ENCODE data around the gene DYTN.

The DYTN gene

DNA sequence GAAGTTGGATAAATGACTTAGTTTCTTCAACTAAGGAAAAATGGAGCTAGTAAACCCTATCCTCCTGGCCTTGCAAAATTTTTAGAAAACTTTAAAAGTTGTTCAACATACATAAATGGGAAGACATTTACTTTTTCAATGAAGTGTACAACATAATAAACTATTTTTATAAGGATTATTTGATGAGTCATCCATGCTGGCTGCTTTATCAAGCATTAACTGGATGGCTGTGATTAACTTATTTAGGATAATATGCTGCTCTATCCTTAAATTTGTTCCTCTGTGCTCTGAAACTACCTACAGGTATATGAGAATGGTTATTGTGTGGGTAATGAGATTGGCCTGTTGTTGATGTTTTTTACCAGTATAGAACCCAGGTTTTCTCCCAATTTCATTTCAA is 21.3 kb downstream of the DYTN start:
- DNase-seq = no peak

- peak; percentile 47 for DNase-seq
Measured at GRCh38 chr2:206693399-206694137, 24.6 kb downstream of the DYTN start.

- DNase-seq = no peak
Measured at GRCh38 chr2:206692971-206693370, 25.2 kb downstream of the DYTN start.

DNA sequence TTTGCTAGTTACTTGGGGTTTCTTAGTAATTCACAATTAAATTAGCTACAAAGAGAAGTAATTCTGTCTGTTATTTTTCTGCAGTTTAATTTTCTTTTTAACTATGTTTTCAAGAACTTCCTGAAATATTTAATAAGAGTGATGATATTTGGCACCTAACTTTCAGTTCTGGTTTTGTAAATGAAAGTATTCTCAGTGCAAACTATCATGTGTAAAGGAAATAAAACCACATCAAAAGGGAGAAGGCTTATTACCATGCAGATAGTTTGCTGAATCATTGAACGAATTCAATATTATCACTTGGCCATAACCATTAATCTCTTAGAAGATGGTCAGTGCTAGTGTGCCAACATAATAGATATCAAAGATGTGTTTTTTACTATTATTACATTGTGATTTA is 29.2 kb downstream of the DYTN start:
- no peak for DNase-seq

DNA sequence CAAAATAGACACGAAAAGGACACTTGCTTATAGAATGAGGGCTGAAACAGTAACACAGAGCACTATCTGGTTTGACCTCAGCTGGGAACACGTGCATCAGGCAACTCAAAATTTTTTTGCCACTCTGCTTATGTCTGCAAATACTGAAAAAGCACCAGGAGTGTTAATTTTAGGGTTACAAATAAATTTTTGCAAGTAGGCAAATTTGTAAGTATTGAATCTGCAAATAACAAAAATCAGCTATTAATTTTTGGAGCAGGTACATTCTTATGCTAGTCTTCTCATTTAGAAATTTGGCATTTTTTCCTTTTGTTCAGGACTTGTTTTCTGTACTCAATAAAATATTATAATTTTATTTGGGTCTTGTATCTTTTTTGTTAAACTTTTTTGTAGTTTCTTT is 29.7 kb downstream of the DYTN start:
- DNase-seq = no peak

GRCh38 chr2:206683546-206683945 is 34.6 kb downstream of the DYTN start:
- DNase-seq = no peak

DNA sequence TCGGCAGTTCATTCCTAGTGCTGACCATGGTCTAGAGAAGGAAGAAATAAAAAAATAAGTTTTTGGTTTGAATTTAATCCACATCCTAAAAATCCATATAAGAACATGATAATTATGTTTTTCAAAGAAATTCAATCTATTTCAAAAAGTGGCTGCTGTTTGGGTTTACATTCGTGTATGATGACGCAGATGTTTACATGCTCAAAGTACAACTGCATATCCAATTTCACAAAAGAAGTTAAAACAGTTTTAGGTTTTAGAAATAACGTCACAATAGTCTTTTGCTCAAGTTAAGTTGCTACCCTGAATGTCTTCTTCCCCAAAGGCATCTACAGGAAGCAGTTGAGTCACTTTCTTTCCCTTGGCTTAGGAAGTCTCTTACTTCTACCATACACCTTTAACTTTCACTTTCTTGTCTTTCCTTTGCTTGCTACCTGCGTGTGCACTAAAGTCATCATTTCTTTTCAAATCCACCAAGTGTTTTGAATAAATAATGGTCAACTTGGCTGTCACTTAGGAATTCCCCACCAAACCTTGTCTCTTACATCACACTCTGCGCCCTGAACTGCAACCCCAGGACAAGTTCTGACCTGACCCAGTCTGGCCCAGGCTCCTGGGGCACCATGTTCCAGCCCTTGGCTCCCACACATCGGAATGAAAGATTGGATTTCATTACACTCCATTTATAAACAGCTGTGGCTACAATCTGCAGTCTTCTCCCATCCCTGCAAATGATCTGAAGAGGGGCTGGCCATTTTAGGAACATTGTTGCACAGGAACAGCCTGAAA is 47.5 kb downstream of the DYTN start:
- no peak for DNase-seq

GRCh38 chr2:206665251-206665650 is 52.9 kb downstream of the DYTN start:
- no peak for DNase-seq

DNA sequence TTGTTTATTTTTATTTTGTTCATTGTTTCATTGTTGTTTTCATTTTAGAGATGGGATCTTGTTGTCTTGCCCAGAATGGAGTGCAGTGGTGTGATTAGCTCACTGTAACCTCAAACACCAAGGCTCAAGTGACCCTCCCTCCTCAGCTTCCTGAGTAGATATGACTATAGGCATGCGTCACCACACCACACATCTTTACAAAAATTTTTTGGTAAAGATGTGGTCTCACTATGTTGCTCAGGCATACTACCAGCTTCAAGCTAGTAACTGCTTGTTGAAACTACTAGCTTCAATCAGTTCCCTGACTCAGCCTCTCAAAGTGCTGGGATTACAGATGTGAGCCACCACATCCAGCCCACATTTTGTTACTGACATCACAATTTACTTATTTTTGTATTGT is 61.1 kb downstream of the DYTN start:
- no peak for DNase-seq

- peak; percentile 23 for DNase-seq
Measured at GRCh38 chr2:206647985-206648384, 70.2 kb downstream of the DYTN start.

DNA sequence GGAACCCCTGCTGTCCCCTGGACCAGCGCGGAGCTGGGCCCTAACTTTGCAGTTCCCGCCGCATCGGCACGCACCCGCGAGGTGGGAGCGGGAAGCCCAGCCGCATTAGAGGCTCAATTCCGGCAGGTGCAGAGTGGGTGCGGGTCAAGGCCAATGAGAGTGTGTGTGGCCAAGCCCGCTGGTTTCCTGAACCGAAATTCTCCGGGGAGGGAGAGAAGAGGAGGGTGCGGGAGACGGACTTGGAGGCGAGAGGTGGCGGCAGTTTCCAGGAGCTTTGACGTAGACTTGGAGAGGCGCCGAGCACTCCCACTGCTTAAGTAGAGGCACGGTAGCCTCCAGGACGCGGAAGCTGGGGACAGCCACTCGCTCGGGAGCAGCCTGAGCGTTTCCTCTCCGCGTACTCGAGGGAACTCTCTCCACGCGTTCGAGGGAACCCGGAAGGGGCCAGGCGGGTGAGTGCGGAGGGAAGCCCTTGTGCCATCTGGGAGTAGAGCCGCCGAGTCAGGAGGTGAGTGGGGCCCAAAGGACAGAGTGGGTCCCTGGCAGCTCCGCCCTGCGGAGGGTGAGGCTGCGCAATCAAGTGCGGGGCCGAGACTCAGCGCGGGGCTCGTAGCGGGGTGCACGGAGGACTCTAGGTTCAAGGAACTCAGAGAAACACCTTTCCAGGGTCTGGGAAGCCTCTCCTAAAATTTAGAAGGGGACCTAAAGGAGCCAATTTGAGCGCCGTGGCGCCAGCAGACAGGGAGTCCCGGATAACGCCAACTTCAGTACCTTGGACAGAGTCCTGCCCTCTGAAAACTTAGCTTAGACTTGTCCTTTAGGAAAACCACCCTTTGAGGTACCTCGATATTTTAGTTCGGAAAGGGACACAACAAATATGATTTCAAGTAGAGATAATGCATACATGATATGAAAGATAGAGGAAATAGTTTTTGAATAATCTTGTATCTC is 75.8 kb downstream of the DYTN start, which contains the start of gene FAM237A:
TSS of gene FAM237A (plus strand) at position 413 of the 951 bp plus-strand sequence. CDS start 1,750 bp downstream, outside the sequence.
- peak; percentile 63 for DNase-seq

DNA sequence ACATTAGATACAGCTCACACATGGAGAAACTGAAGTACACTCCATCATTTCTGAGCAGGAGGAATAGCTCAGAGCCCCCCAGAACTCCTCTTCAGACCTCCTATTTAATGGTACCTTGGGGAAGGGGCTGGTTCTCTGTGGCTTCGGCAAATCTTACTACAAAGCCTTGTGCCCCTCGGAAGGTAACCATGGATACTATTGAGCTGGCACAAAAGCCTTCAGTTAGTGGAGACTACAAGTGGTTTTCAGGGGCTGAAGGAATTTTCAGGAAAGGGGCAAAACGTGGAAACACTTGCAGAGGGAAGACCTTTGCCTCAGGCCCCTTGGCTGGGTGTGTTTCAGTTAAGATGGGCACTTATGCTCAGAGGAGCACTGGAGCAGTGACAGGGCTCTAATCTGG is 77.0 kb downstream of the DYTN start:
- no peak for DNase-seq

- DNase-seq = no peak
Measured at GRCh38 chr2:206639636-206640035, 78.6 kb downstream of the DYTN start.

- DNase-seq = no peak
Measured at GRCh38 chr2:206635015-206635414, 83.2 kb downstream of the DYTN start.

GRCh38 chr2:206631340-206631739 is 86.9 kb downstream of the DYTN start:
- DNase-seq = no peak

DNA sequence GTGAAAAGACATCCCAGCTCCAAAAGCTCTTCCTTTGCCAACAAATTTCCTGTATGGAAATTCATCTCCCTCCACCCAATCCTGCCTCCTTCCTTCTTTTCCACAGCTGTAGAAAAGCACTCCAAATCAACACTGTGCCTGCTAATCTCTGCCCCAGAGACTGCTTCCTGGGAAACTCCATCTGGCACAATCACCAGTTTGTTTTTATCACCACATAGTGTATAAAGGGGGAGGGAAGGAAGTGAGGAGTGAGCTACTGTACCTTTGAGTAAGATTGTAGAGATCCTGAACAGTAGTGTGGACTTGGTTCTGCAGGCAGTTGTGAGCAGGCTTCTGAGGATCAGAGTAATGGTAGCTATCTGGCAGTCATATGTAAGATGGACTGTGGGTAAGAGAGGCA is 90.6 kb downstream of the DYTN start:
- no peak for DNase-seq

GRCh38 chr2:206626108-206626507 is 92.1 kb downstream of the DYTN start:
- DNase-seq = no peak

DNA sequence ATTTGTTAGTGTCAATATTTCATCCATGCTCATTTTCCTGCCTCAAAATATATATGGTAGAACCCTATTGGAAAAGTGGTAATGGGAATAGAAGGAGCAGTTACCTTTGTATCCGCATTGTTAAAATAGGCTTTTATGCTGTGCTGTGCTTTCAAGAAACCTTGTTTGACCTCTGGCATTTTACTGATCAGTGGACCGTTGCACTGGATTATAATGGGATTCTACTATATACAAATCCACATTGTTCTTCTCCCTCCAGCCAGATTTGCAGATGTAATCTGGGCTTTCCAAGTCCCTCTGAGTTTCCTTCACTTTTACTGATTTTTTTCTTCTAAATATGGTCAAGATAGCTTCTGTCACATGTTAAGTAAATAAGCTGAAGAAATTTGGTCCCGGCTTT is 99.2 kb downstream of the DYTN start:
- no peak for DNase-seq

DNA sequence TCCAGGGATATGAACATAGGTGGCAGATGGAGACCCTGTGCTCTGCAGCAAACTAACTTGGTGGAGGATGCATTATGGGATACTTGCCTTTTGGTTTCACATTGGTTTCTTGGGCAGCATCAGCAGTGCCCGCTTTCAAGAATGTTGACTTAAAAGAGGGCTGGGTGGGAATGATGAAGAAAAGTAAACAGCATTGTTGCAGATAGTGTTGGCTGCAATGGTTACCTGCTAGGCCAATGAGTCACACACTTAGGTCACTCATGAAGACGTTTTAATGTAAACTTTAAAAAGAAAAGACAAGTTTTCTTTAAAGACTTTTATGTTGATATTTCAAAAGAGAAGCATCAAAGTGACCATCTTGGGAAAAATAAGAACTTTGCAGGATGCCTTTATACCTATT is 102.0 kb downstream of the DYTN start:
- no peak for DNase-seq

GRCh38 chr2:206615417-206616089 is 102.6 kb downstream of the DYTN start:
- no peak for DNase-seq

DNA sequence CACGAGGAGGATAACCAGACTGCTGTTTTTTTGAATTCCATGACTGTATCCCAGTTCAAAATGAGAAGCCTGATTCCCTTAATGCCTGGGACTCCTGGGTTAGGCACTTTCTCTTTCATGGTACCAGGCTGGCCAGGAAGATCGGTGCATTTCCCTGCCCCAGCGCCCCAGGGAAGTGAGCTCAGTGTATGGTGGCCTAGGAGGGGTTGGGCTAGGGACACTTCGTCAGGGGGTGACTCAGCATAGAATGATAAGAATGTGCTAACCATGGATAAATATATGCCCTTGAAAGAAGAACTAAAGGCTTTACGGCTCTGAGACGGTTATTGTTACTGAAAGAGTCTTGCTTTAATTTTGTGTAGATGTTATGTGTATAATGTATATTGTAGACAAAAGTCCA is 103.4 kb downstream of the DYTN start:
- DNase-seq = peak; percentile 18

GRCh38 chr2:206611736-206612135 is 106.5 kb downstream of the DYTN start:
- DNase-seq = no peak

DNA sequence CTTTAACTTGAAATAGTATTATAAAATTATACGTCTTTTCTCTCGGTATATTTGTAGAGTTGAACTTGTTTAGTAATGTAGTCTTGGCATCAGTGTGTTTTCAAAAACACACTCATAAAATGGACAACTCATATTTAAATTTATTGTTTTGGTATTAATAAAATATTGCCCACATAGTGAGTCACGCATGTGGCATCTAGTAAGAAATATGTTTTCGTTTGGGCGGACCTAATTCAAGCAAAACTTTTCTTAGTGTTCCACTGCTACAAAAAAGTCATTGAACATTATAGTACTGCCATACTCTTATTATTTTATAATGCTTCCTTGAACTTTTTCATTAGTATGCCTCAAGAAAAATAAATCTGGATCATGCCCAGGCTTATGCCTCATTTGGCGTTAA is 107.0 kb downstream of the DYTN start:
- DNase-seq = no peak

Data from fibroblast of skin of right quadriceps (primary cell).